Activated T-cell treated with anti-CD3 and anti-CD28 coated beads, Interleukin-2, amount 50 U/mL, for 72 hours (primary cell): ENCODE data around the gene HAPLN2. TPM values are rescaled to one million over a fixed set of nuclear protein-coding genes. Genes with fewer than 3 reads are reported as not detected.
"Not testable (repeated sequence)": the region's sequence is repeated elsewhere in the genome, so short reads cannot be mapped to it uniquely, and the experiment has no call there.

Source experiments
- ATAC-seq, 2 donors: fragments of 150-1000 bp; cut with Tn5 transposase; replicated peaks in 1 of 2; 2 replicates each; pipeline ENCODE4 v1.10.0; 2021; ENCODE audit warnings: moderate library complexity in 2 of 2, mild to moderate bottlenecking in 1 of 2
- DNase-seq, 2 donors: peaks; one replicate each; pipeline ENCODE4 v3.0.0; 2021 to 2022; ENCODE audit warnings: mixed read lengths in 1 of 2
- H3K27ac Mint-ChIP-seq: one replicate; pipeline ENCODE4 v1.8.0; 2022; ENCODE audit warnings: mild to moderate bottlenecking, moderate library complexity, mixed read lengths
- H3K27me3 Mint-ChIP-seq: one replicate; pipeline ENCODE4 v1.8.0; 2022; ENCODE audit warnings: low read depth, mixed read lengths
- H3K36me3 Mint-ChIP-seq, 2 donors: one replicate each; pipeline ENCODE4 v1.8.0; 2022; ENCODE audit warnings: mixed read lengths in 2 of 2, mild to moderate bottlenecking in 1 of 2; ENCODE audit not compliant: insufficient read depth in 2 of 2
- H3K4me1 Mint-ChIP-seq: one replicate; pipeline ENCODE4 v1.8.0; 2022; ENCODE audit warnings: low read depth, mixed read lengths
- H3K4me3 Mint-ChIP-seq, 2 donors: one replicate each; pipeline ENCODE4 v1.8.0; 2022; ENCODE audit warnings: mild to moderate bottlenecking in 2 of 2, mixed read lengths in 2 of 2, moderate library complexity in 2 of 2
- H3K9me3 Mint-ChIP-seq, 2 donors: one replicate each; pipeline ENCODE4 v1.8.0; 2022; ENCODE audit warnings: mixed read lengths in 2 of 2
- total RNA-seq, 2 donors: library from RNA; stranded (reverse); gene quantifications; one replicate each; pipeline ENCODE4 v1.2.3, GENCODE V29; 2022

HAPLN2 gene
- total RNA-seq, 2 donors from 2014 or later = 0.22 to 1.00 TPM

- Mint-ChIP-seq H3K4me1 (peaks cover 44% of the 10 kb centered on the region), H3K27me3 (no peaks in the 10 kb centered on the region), H3K27ac (peak overlapping the region; percentile 23), H3K9me3 (no peaks in the 10 kb centered on the region), H3K4me3 (no peak overlapping the region), H3K36me3 (peaks cover 4 to 19% of the 10 kb centered on the region in 2 donors)
- no peak for ATAC-seq
- no peak for DNase-seq
Observed at GRCh38 chr1:156595016-156595415, 24.2 kb upstream of the HAPLN2 start.

- H3K27ac Mint-ChIP-seq = peak overlapping the region; percentile 31
- H3K27me3 Mint-ChIP-seq = no peaks in the 10 kb centered on the region
- H3K4me3 Mint-ChIP-seq = no peak overlapping the region
- H3K36me3 Mint-ChIP-seq = peaks cover 4 to 22% of the 10 kb centered on the region in 2 donors
- H3K4me1 Mint-ChIP-seq = peaks cover 43% of the 10 kb centered on the region
- H3K9me3 Mint-ChIP-seq = no peaks in the 10 kb centered on the region
- DNase-seq = no peak
- no peak for ATAC-seq
Observed at GRCh38 chr1:156596426-156596825, 22.8 kb upstream of the HAPLN2 start.

GRCh38 chr1:156598125-156598524 is 21.1 kb upstream of the HAPLN2 start:
- H3K9me3 Mint-ChIP-seq = no peaks in the 10 kb centered on the region
- ATAC-seq (no peak), DNase-seq (no peak)
- H3K36me3 Mint-ChIP-seq = peaks cover 4 to 22% of the 10 kb centered on the region in 2 donors
- H3K4me3 Mint-ChIP-seq = no peak overlapping the region
- H3K27me3 Mint-ChIP-seq = no peaks in the 10 kb centered on the region
- peaks cover 47% of the 10 kb centered on the region for H3K4me1 Mint-ChIP-seq
- peak overlapping the region; percentile 13 for H3K27ac Mint-ChIP-seq

- peaks cover 4 to 22% of the 10 kb centered on the region in 2 donors for H3K36me3 Mint-ChIP-seq
- H3K27ac Mint-ChIP-seq = peak overlapping the region; percentile 52
Observed at GRCh38 chr1:156598731-156599432, 20.3 kb upstream of the HAPLN2 start.

GRCh38 chr1:156599811-156600210 is 19.4 kb upstream of the HAPLN2 start:
- no peak for DNase-seq
- Mint-ChIP-seq H3K27me3 (no peaks in the 10 kb centered on the region), H3K27ac (peak overlapping the region; percentile 19), H3K36me3 (peaks cover 3 to 22% of the 10 kb centered on the region in 2 donors), H3K4me1 (peaks cover 45% of the 10 kb centered on the region), H3K9me3 (no peaks in the 10 kb centered on the region), H3K4me3 (peak overlapping the region; percentile 87 to 90)
- peak; percentile 62 to 68 for ATAC-seq

More at GRCh38 chr1:156598731-156599432, 20.3 kb upstream of the HAPLN2 start:
- ATAC-seq = no peak
- H3K4me3 Mint-ChIP-seq = no peak overlapping the region
- no peak for DNase-seq
- peaks cover 48% of the 10 kb centered on the region for H3K4me1 Mint-ChIP-seq
- no peaks in the 10 kb centered on the region for H3K9me3 Mint-ChIP-seq
- no peaks in the 10 kb centered on the region for H3K27me3 Mint-ChIP-seq

GRCh38 chr1:156600733-156601121 is 18.5 kb upstream of the HAPLN2 start:
- peaks cover 0 to 15% of the 10 kb centered on the region in 2 donors for H3K36me3 Mint-ChIP-seq
- H3K27ac Mint-ChIP-seq = peak overlapping the region; percentile 90
- peak; percentile 1 to 4 for ATAC-seq
- peak overlapping the region; percentile 87 to 90 for H3K4me3 Mint-ChIP-seq
- DNase-seq = no peak
- H3K9me3 Mint-ChIP-seq = no peaks in the 10 kb centered on the region
- H3K4me1 Mint-ChIP-seq = peaks cover 42% of the 10 kb centered on the region
- no peaks in the 10 kb centered on the region for H3K27me3 Mint-ChIP-seq

GRCh38 chr1:156601122-156601830 is 17.9 kb upstream of the HAPLN2 start, which contains the start of gene GPATCH4:
GPATCH4 (minus strand) TSS chr1:156601479.
- H3K36me3 Mint-ChIP-seq = peaks cover 0 to 15% of the 10 kb centered on the region in 2 donors
- peak; percentile 80 to 83 for DNase-seq

GRCh38 chr1:156601892-156602291 is 17.3 kb upstream of the HAPLN2 start:
- Mint-ChIP-seq H3K36me3 (peaks cover 0 to 12% of the 10 kb centered on the region in 2 donors), H3K27ac (peak overlapping the region; percentile 57), H3K27me3 (no peaks in the 10 kb centered on the region), H3K9me3 (no peaks in the 10 kb centered on the region), H3K4me1 (peaks cover 42% of the 10 kb centered on the region), H3K4me3 (peak overlapping the region; percentile 87 to 90)
- DNase-seq (no peak), ATAC-seq (no peak)

More at GRCh38 chr1:156601122-156601830, 17.9 kb upstream of the HAPLN2 start, which contains the start of gene GPATCH4:
- peaks cover 42% of the 10 kb centered on the region for H3K4me1 Mint-ChIP-seq
- no peaks in the 10 kb centered on the region for H3K9me3 Mint-ChIP-seq
- ATAC-seq = peak; percentile 83 to 85
- H3K27me3 Mint-ChIP-seq = no peaks in the 10 kb centered on the region
- H3K4me3 Mint-ChIP-seq = peak within 1 kb of the TSS; percentile 87 to 90
- peak within 1 kb of the TSS; percentile 90 for H3K27ac Mint-ChIP-seq

GRCh38 chr1:156602557-156602993 is 16.6 kb upstream of the HAPLN2 start:
- Mint-ChIP-seq H3K4me3 (peak overlapping the region; percentile 75 to 87), H3K36me3 (peaks cover 0 to 9% of the 10 kb centered on the region in 2 donors), H3K9me3 (no peaks in the 10 kb centered on the region), H3K27ac (peak overlapping the region; percentile 5), H3K27me3 (no peaks in the 10 kb centered on the region), H3K4me1 (peaks cover 42% of the 10 kb centered on the region)
- no peak for DNase-seq
- no peak for ATAC-seq

GRCh38 chr1:156607344-156607743 is 11.9 kb upstream of the HAPLN2 start:
- H3K27me3 Mint-ChIP-seq = peaks cover 11% of the 10 kb centered on the region
- not testable (repeated sequence) for ATAC-seq, H3K36me3 Mint-ChIP-seq, H3K4me3 Mint-ChIP-seq, H3K9me3 Mint-ChIP-seq, H3K27ac Mint-ChIP-seq, DNase-seq
- peaks cover 18% of the 10 kb centered on the region for H3K4me1 Mint-ChIP-seq

GRCh38 chr1:156608036-156608674 is 11.1 kb upstream of the HAPLN2 start:
- peak overlapping the region; percentile 42 to 45 for H3K4me3 Mint-ChIP-seq
- H3K36me3 Mint-ChIP-seq = no peaks in the 10 kb centered on the region
- ATAC-seq (peak; percentile 94 to 97), DNase-seq (peak; percentile 68 to 71)
- H3K4me1 Mint-ChIP-seq = peaks cover 10% of the 10 kb centered on the region
- no peaks in the 10 kb centered on the region for H3K9me3 Mint-ChIP-seq
- H3K27ac Mint-ChIP-seq = no peak overlapping the region
- peaks cover 18% of the 10 kb centered on the region for H3K27me3 Mint-ChIP-seq

GRCh38 chr1:156608981-156609380 is 10.2 kb upstream of the HAPLN2 start:
- no peaks in the 10 kb centered on the region for H3K36me3 Mint-ChIP-seq
- H3K9me3 Mint-ChIP-seq = no peaks in the 10 kb centered on the region
- H3K27me3 Mint-ChIP-seq = peaks cover 18% of the 10 kb centered on the region
- no peak overlapping the region for H3K4me3 Mint-ChIP-seq
- no peak overlapping the region for H3K27ac Mint-ChIP-seq
- ATAC-seq = peak; percentile 82 to 88
- peaks cover 10% of the 10 kb centered on the region for H3K4me1 Mint-ChIP-seq
- peak; percentile 69 to 72 for DNase-seq

GRCh38 chr1:156610072-156610471 is 9.1 kb upstream of the HAPLN2 start:
- not testable (repeated sequence) for H3K4me1 Mint-ChIP-seq, H3K27ac Mint-ChIP-seq, ATAC-seq

More at GRCh38 chr1:156610072-156610471, 9.1 kb upstream of the HAPLN2 start:
- peaks cover 26% of the 10 kb centered on the region for H3K27me3 Mint-ChIP-seq
- not testable (repeated sequence) for H3K36me3 Mint-ChIP-seq, DNase-seq, H3K4me3 Mint-ChIP-seq, H3K9me3 Mint-ChIP-seq
